ENCODE results near the gene TRAM2. TPM values are rescaled to one million over a fixed set of nuclear protein-coding genes. Genes with fewer than 3 reads are reported as not detected.

TRAM2 gene
- total RNA-seq, 1 experiment from 2014 or later = 21.2 TPM

DNA sequence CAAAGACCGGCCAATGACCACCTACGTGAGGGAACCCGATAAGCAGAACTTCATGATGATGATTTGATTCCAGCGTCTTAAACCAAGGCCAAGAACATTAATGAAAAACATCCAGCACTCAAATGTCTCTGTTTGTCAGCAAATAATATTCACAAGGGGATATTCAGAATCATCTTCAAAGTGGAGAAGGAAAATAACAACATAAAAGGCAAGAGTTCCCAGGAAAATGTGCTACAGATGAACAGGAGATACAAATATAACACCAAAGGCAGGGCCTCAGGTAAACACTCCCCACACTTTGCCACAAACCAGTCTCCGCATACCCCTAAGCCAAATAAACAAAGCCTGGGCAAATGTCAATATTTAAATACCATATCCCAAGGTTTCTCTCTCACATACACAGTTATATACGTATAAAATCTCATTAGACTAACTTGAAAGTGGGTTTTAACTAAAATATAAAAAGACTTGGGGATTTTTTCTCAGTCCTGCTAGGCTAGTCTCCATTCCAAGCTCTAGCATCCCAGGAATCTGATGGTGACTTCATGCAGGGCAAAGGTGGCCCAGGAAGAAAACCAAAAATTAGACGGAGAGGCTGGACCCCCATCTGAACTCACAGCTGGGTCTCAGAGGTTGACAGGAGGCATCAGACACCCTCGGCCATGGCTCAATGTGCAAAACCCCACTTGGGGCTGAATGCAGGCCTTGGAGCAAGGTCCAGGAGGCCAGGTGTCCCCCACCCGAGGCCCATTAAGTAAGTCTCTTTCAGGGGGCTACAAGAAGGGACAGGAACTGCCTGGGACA is 32.1 kb downstream of the TRAM2 start:
- peaks cover 10% of the 10 kb centered on the region; the same call in 1 of the 2 replicates for H3K79me2 ChIP-seq (ENCODE audit: insufficient read depth, low read length)
- no peak overlapping the region for H3K4me3 Mint-ChIP-seq
- H3K4me1 ChIP-seq (ENCODE audit: insufficient read depth, low read length) = peaks cover 10% of the 10 kb centered on the region
- no CpG with 5 or more reads among the region's 9 CpGs for WGBS (ENCODE audit: extremely low coverage, insufficient read length, low lambda C conversion rate)
- H4K91ac ChIP-seq (ENCODE audit: insufficient read length, low read depth, low read length) = no peak overlapping the region
- no peak overlapping the region for H2AFZ ChIP-seq (ENCODE audit: low read length)
- no peaks in the 10 kb centered on the region for H4K20me1 ChIP-seq (ENCODE audit: control insufficient read depth, insufficient read depth, insufficient read length)
- H3K4me2 ChIP-seq (ENCODE audit: insufficient read depth, insufficient read length, low read length) = no peak overlapping the region
- no peak overlapping the region for H2BK12ac ChIP-seq (ENCODE audit: insufficient read length, low read depth, low read length)
- H3K9me3 ChIP-seq (ENCODE audit: control insufficient read depth, low read depth, low read length) = no peaks in the 10 kb centered on the region
- no peak overlapping the region for H3T11ph ChIP-seq (ENCODE audit: low read length)
- H2BK5ac ChIP-seq (ENCODE audit: insufficient read length, low read length) = no peak overlapping the region
- TF ChIP-seq, protein P1, sequence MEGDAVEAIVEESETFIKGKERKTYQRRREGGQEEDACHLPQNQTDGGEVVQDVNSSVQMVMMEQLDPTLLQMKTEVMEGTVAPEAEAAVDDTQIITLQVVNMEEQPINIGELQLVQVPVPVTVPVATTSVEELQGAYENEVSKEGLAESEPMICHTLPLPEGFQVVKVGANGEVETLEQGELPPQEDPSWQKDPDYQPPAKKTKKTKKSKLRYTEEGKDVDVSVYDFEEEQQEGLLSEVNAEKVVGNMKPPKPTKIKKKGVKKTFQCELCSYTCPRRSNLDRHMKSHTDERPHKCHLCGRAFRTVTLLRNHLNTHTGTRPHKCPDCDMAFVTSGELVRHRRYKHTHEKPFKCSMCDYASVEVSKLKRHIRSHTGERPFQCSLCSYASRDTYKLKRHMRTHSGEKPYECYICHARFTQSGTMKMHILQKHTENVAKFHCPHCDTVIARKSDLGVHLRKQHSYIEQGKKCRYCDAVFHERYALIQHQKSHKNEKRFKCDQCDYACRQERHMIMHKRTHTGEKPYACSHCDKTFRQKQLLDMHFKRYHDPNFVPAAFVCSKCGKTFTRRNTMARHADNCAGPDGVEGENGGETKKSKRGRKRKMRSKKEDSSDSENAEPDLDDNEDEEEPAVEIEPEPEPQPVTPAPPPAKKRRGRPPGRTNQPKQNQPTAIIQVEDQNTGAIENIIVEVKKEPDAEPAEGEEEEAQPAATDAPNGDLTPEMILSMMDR (conservative IDR thresholded peaks at IDR 0.05) = no peak
- no peak overlapping the region for H3K4ac ChIP-seq (ENCODE audit: low read depth, low read length)
- no peak overlapping the region for H2BK20ac ChIP-seq (ENCODE audit: low read depth, low read length, poor library complexity, severe bottlenecking)
- H4K8ac ChIP-seq (replicated peaks; ENCODE audit: insufficient read length, low read depth, low read length) = no peak overlapping the region
- H3K23ac ChIP-seq (ENCODE audit: insufficient read length, low read depth, low read length) = no peak overlapping the region
- peaks cover 42 to 51% of the 10 kb centered on the region in 2 experiments for H3K4me1 Mint-ChIP-seq
- H3K27me3 ChIP-seq (ENCODE audit: insufficient read depth, low read length) = no peaks in the 10 kb centered on the region
- H3K23me2 ChIP-seq (ENCODE audit: insufficient read length, low read depth, low read length, poor library complexity, severe bottlenecking) = no peaks in the 10 kb centered on the region
- H2BK15ac ChIP-seq (ENCODE audit: low read depth, low read length) = no peak overlapping the region
- no peak overlapping the region for H2BK120ac ChIP-seq (ENCODE audit: low read depth, low read length, poor library complexity, severe bottlenecking)
- H3K79me1 ChIP-seq (ENCODE audit: insufficient read depth, low read depth, low read length, poor library complexity, severe bottlenecking) = no peaks in the 10 kb centered on the region
- H2AK5ac ChIP-seq (ENCODE audit: insufficient read length, low read length) = no peak overlapping the region
- no peak for DNase-seq
- no peaks in the 10 kb centered on the region for H3K9me3 Mint-ChIP-seq
- no peak overlapping the region for H4K5ac ChIP-seq (ENCODE audit: insufficient read length, low read depth, low read length)
- H3K14ac ChIP-seq (ENCODE audit: insufficient read depth, low read length) = no peak overlapping the region
- H3K56ac ChIP-seq (ENCODE audit: insufficient read length, low read depth, low read length) = no peak overlapping the region
- H3K27ac Mint-ChIP-seq = peak overlapping the region in 2 of 3 experiments; percentile 28 to 73; a peak in 4 of 7 replicates
- H3K18ac ChIP-seq (ENCODE audit: insufficient read length, low read depth, low read length) = no peak overlapping the region
- H3K9ac ChIP-seq (ENCODE audit: extremely low read depth, insufficient read length, low read length) = no peak overlapping the region
- H3K36me3 Mint-ChIP-seq (ENCODE audit: insufficient read depth in 1 of 3, low read depth in 3 of 3) = no peaks in the 10 kb centered on the region
- no peaks in the 10 kb centered on the region for H3K27me3 Mint-ChIP-seq (ENCODE audit: low read depth)
- H3K27ac ChIP-seq (ENCODE audit: insufficient read length, low read depth, low read length) = no peak overlapping the region

Data from H9 (cell line).